ENCODE data around the gene PHC1. TPM values are rescaled to one million over a fixed set of nuclear protein-coding genes. Genes with fewer than 3 reads are reported as not detected.

The PHC1 gene
- total RNA-seq, 8 experiments from 2014 or later, result 4.0 to 53.6 (median 43.0) TPM

- no peak overlapping the region for H3K4me3 ChIP-seq
- no peaks in the 10 kb centered on the region for H3K4me1 ChIP-seq (replicated peaks in 1 of 2)
- no peak overlapping the region for H3K27ac ChIP-seq
- ATAC-seq (replicated peaks in 6 of 8), result no peak
- in situ Hi-C loops (cut with MboI; ENCODE audit: low pct_unique_long_range_greater_than_20kb in 2 of 9, low sequenced_read_pairs in 9 of 9, unreplicated experiment in 9 of 9), result loop anchor here in 1 of 9 experiments (10.0 kb wide), 1 partner anchor 77 kb away; no protein-coding TSS in a partner anchor
- WGBS, 10 experiments, result 42 to 100% (median 91%) methylated on average over 1 to 4 of the region's 4 CpGs
These were observed 43.3 kb downstream of the PHC1 start for GRCh38 chr12:8957561-8957960.

- no peaks in the 10 kb centered on the region for H3K4me1 ChIP-seq (replicated peaks in 1 of 2)
- ATAC-seq (replicated peaks in 6 of 8), result no peak
- in situ Hi-C loops (cut with MboI; ENCODE audit: low pct_unique_long_range_greater_than_20kb in 2 of 9, low sequenced_read_pairs in 9 of 9, unreplicated experiment in 9 of 9), result loop anchor here in 1 of 9 experiments (10.0 kb wide), 1 partner anchor 77 kb away; no protein-coding TSS in a partner anchor
- no peak overlapping the region for H3K4me3 ChIP-seq
- no peak overlapping the region for H3K27ac ChIP-seq
- 24 to 100% (median 86%) methylated on average over 1 to 2 of the region's 2 CpGs; no CpG with 5 or more reads in 1 of the 10 experiments for WGBS, 10 experiments
These were observed 43.8 kb downstream of the PHC1 start for GRCh38 chr12:8958066-8958465.

GRCh38 chr12:8960176-8960575 lies 45.9 kb downstream of the PHC1 start:
- no peak for ATAC-seq (replicated peaks in 6 of 8)
- in situ Hi-C loops (cut with MboI; ENCODE audit: low pct_unique_long_range_greater_than_20kb in 2 of 9, low sequenced_read_pairs in 9 of 9, unreplicated experiment in 9 of 9), result no loop called here
- 80 to 100% (median 93%) methylated on average over 1 to 2 of the region's 2 CpGs; no CpG with 5 or more reads in 2 of the 10 experiments for WGBS, 10 experiments

GRCh38 chr12:8968761-8969160 lies 54.5 kb downstream of the PHC1 start:
- no peak for ATAC-seq (replicated peaks in 6 of 8)
- in situ Hi-C loops (cut with MboI; ENCODE audit: low pct_unique_long_range_greater_than_20kb in 2 of 9, low sequenced_read_pairs in 9 of 9, unreplicated experiment in 9 of 9), result no loop called here
- Histone ChIP-seq H3K27ac (no peak overlapping the region), H3K4me1 (replicated peaks in 1 of 2) (no peaks in the 10 kb centered on the region), H3K4me3 (no peak overlapping the region)

More at GRCh38 chr12:8960176-8960575, 45.9 kb downstream of the PHC1 start:
- Histone ChIP-seq H3K4me3 (no peak overlapping the region), H3K4me1 (replicated peaks in 1 of 2) (no peaks in the 10 kb centered on the region), H3K27ac (no peak overlapping the region)

- H3K27ac ChIP-seq, result no peak overlapping the region
- no peak overlapping the region for H3K4me3 ChIP-seq
- H3K4me1 ChIP-seq (replicated peaks in 1 of 2), result no peaks in the 10 kb centered on the region
- in situ Hi-C loops (cut with MboI; ENCODE audit: low pct_unique_long_range_greater_than_20kb in 2 of 9, low sequenced_read_pairs in 9 of 9, unreplicated experiment in 9 of 9), result no loop called here
- 0 to 90% (median 71%) methylated on average over 1 to 2 of the region's 2 CpGs; no CpG with 5 or more reads in 1 of the 10 experiments for WGBS, 10 experiments
- no peak for ATAC-seq (replicated peaks in 6 of 8)
These were observed 55.6 kb downstream of the PHC1 start for GRCh38 chr12:8969861-8970411.

GRCh38 chr12:8970432-8970831 lies 56.1 kb downstream of the PHC1 start:
- H3K4me3 ChIP-seq, result no peak overlapping the region
- no peak for ATAC-seq (replicated peaks in 6 of 8)
- in situ Hi-C loops (cut with MboI; ENCODE audit: low pct_unique_long_range_greater_than_20kb in 2 of 9, low sequenced_read_pairs in 9 of 9, unreplicated experiment in 9 of 9), result no loop called here
- no peak overlapping the region for H3K27ac ChIP-seq
- 0 to 100% (median 88%) methylated on average over 1 of the region's 1 CpG; no CpG with 5 or more reads in 1 of the 10 experiments for WGBS, 10 experiments
- no peaks in the 10 kb centered on the region for H3K4me1 ChIP-seq (replicated peaks in 1 of 2)

- H3K27ac ChIP-seq, result no peak overlapping the region
- in situ Hi-C loops (cut with MboI; ENCODE audit: low pct_unique_long_range_greater_than_20kb in 2 of 9, low sequenced_read_pairs in 9 of 9, unreplicated experiment in 9 of 9), result no loop called here
- no peaks in the 10 kb centered on the region for H3K4me1 ChIP-seq (replicated peaks in 1 of 2)
- WGBS, 10 experiments, result 23 to 100% (median 79%) methylated on average over 1 to 3 of the region's 3 CpGs
- ATAC-seq (replicated peaks in 6 of 8), result no peak
- no peak overlapping the region for H3K4me3 ChIP-seq
These were observed 65.8 kb downstream of the PHC1 start for GRCh38 chr12:8980137-8980536.

- 20 to 100% (median 71%) methylated on average over 1 of the region's 1 CpG; no CpG with 5 or more reads in 7 of the 10 experiments for WGBS, 10 experiments
- Histone ChIP-seq H3K27ac (no peak overlapping the region), H3K4me3 (no peak overlapping the region), H3K4me1 (replicated peaks in 1 of 2) (no peaks in the 10 kb centered on the region)
- ATAC-seq (replicated peaks in 6 of 8), result no peak
- in situ Hi-C loops (cut with MboI; ENCODE audit: low pct_unique_long_range_greater_than_20kb in 2 of 9, low sequenced_read_pairs in 9 of 9, unreplicated experiment in 9 of 9), result no loop called here
These were observed 71.0 kb downstream of the PHC1 start for GRCh38 chr12:8985213-8985754.

- in situ Hi-C loops (cut with MboI; ENCODE audit: low pct_unique_long_range_greater_than_20kb in 2 of 9, low sequenced_read_pairs in 9 of 9, unreplicated experiment in 9 of 9), result no loop called here
- Histone ChIP-seq H3K27ac (no peak overlapping the region), H3K4me1 (replicated peaks in 1 of 2) (no peaks in the 10 kb centered on the region), H3K4me3 (no peak overlapping the region)
- ATAC-seq (replicated peaks in 6 of 8), result no peak
These were observed 72.9 kb downstream of the PHC1 start for GRCh38 chr12:8987163-8987562.

- no peak for ATAC-seq (replicated peaks in 6 of 8)
- WGBS, 10 experiments, result 0 to 100% (median 60%) methylated on average over 1 of the region's 1 CpG; no CpG with 5 or more reads in 2 of the 10 experiments
- no peak overlapping the region for H3K4me3 ChIP-seq
- in situ Hi-C loops (cut with MboI; ENCODE audit: low pct_unique_long_range_greater_than_20kb in 2 of 9, low sequenced_read_pairs in 9 of 9, unreplicated experiment in 9 of 9), result no loop called here
- H3K27ac ChIP-seq, result no peak overlapping the region
- H3K4me1 ChIP-seq (replicated peaks in 1 of 2), result no peaks in the 10 kb centered on the region
These were observed 73.4 kb downstream of the PHC1 start for GRCh38 chr12:8987685-8988084.

GRCh38 chr12:8989413-8989812 lies 75.1 kb downstream of the PHC1 start, which contains the start of gene KLRG1:
Gene KLRG1 (plus strand): TSS chr12:8989546. CDS start chr12:8989636, 90 bp downstream.
- H3K4me1 ChIP-seq (replicated peaks in 1 of 2), result no peaks in the 10 kb centered on the region
- in situ Hi-C loops (cut with MboI; ENCODE audit: low pct_unique_long_range_greater_than_20kb in 2 of 9, low sequenced_read_pairs in 9 of 9, unreplicated experiment in 9 of 9), result no loop called here
- WGBS, 10 experiments, result 64 to 100% (median 92%) methylated on average over 1 to 2 of the region's 2 CpGs; no CpG with 5 or more reads in 2 of the 10 experiments
- H3K27ac ChIP-seq, result no peak within 1 kb of the TSS
- no peak within 1 kb of the TSS for H3K4me3 ChIP-seq
- no peak for ATAC-seq (replicated peaks in 6 of 8)

Measured in motor neuron (in vitro differentiated cells).